ENCODE measurements around the gene ALDH5A1. TPM values are rescaled to one million over a fixed set of nuclear protein-coding genes. Genes with fewer than 3 reads are reported as not detected.

Gene ALDH5A1
- total RNA-seq, 1 donor from 2014 or later, result 3.7 TPM

- Histone ChIP-seq H3K36me3 (ENCODE audit: insufficient read depth, low read length) (no peaks in the 10 kb centered on the region), H4K20me1 (ENCODE audit: insufficient read depth, low read length) (no peaks in the 10 kb centered on the region), H3K4me1 (ENCODE audit: insufficient read depth, low read length) (peaks cover 3% of the 10 kb centered on the region), H3K9ac (ENCODE audit: low read length) (no peak overlapping the region), H3K27ac (ENCODE audit: low read depth, low read length) (no peak overlapping the region), H3K4me3 (ENCODE audit: insufficient read depth, low read depth, low read length) (no peak overlapping the region), H3K4me2 (ENCODE audit: low read length) (peak overlapping the region; percentile 53), H3K27me3 (ENCODE audit: insufficient read depth, low read length) (no peaks in the 10 kb centered on the region), H3K79me2 (ENCODE audit: insufficient read depth, low read length) (no peaks in the 10 kb centered on the region), H2AFZ (ENCODE audit: low read depth, low read length) (no peak overlapping the region), H3K9me3 (ENCODE audit: insufficient read depth, low read depth, low read length) (no peaks in the 10 kb centered on the region)
- no peak for DNase-seq (ENCODE audit: low read depth)
- FAIRE-seq, result no peak
- TF ChIP-seq EZH2 (IDR thresholded peaks at IDR 0.05; ENCODE audit: insufficient read depth, low read length), result no peak
- TF ChIP-seq, protein P1, sequence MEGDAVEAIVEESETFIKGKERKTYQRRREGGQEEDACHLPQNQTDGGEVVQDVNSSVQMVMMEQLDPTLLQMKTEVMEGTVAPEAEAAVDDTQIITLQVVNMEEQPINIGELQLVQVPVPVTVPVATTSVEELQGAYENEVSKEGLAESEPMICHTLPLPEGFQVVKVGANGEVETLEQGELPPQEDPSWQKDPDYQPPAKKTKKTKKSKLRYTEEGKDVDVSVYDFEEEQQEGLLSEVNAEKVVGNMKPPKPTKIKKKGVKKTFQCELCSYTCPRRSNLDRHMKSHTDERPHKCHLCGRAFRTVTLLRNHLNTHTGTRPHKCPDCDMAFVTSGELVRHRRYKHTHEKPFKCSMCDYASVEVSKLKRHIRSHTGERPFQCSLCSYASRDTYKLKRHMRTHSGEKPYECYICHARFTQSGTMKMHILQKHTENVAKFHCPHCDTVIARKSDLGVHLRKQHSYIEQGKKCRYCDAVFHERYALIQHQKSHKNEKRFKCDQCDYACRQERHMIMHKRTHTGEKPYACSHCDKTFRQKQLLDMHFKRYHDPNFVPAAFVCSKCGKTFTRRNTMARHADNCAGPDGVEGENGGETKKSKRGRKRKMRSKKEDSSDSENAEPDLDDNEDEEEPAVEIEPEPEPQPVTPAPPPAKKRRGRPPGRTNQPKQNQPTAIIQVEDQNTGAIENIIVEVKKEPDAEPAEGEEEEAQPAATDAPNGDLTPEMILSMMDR (IDR thresholded peaks at IDR 0.05; ENCODE audit: insufficient read depth, low read depth, low read length), result no peak
- Mint-ChIP-seq H3K4me1 (ENCODE audit: low read depth, unreplicated experiment) (no peaks in the 10 kb centered on the region), H3K27me3 (ENCODE audit: low read depth, unreplicated experiment) (no peaks in the 10 kb centered on the region), H3K36me3 (ENCODE audit: low read depth, unreplicated experiment) (no peaks in the 10 kb centered on the region), H3K9me3 (ENCODE audit: unreplicated experiment) (peaks cover 1% of the 10 kb centered on the region), H3K4me3 (ENCODE audit: unreplicated experiment) (no peak overlapping the region), H3K27ac (ENCODE audit: unreplicated experiment) (no peak overlapping the region)
Measured at GRCh38 chr6:24584382-24584720, 89.6 kb downstream of the ALDH5A1 start.

Other genes starting within 250 kb of the ALDH5A1 start
- 3.2 and 4.5 TPM in 2 replicates for gene DCDC2, start 136.9 kb upstream of the ALDH5A1 start, total RNA-seq
- 57.3 and 68.9 TPM in 2 replicates for gene MRS2, start 92.0 kb upstream of the ALDH5A1 start, total RNA-seq
- gene GPLD1, start 5.4 kb upstream of the ALDH5A1 start, total RNA-seq, result 0.60 and 0.75 TPM in 2 replicates
- 0.05 and 0.10 TPM in 2 replicates for gene KIAA0319, start 151.2 kb downstream of the ALDH5A1 start, total RNA-seq
- 27.2 and 27.3 TPM in 2 replicates for gene TDP2, start 171.9 kb downstream of the ALDH5A1 start, total RNA-seq
- 33.3 and 35.9 TPM in 2 replicates for gene ACOT13, start 172.1 kb downstream of the ALDH5A1 start, total RNA-seq
- gene C6orf62, start 224.2 kb downstream of the ALDH5A1 start, total RNA-seq, result 162 and 178 TPM in 2 replicates

All from astrocyte (in vitro differentiated cells and primary cell).